ENCODE measurements around the gene RARRES1.

DNA sequence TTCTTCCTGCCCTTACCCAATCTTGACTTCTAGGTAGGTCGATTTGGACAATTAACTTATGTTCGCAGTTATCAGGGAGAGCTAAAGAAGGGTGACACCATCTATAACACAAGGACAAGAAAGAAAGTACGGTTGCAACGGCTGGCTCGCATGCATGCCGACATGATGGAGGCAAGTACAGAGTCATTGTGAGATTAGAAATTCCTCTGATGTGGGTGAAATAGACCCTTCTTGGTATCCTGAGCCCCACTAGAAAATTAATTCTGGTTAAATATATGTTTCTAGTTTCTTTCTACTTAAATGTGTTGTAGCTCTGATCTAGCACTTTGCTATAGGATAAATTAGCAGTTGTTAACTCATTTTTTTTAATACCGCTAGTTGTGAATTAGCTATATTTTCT, 73.4 kb downstream of the RARRES1 start:
- TF ChIP-seq, protein P1, sequence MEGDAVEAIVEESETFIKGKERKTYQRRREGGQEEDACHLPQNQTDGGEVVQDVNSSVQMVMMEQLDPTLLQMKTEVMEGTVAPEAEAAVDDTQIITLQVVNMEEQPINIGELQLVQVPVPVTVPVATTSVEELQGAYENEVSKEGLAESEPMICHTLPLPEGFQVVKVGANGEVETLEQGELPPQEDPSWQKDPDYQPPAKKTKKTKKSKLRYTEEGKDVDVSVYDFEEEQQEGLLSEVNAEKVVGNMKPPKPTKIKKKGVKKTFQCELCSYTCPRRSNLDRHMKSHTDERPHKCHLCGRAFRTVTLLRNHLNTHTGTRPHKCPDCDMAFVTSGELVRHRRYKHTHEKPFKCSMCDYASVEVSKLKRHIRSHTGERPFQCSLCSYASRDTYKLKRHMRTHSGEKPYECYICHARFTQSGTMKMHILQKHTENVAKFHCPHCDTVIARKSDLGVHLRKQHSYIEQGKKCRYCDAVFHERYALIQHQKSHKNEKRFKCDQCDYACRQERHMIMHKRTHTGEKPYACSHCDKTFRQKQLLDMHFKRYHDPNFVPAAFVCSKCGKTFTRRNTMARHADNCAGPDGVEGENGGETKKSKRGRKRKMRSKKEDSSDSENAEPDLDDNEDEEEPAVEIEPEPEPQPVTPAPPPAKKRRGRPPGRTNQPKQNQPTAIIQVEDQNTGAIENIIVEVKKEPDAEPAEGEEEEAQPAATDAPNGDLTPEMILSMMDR (conservative IDR thresholded peaks at IDR 0.05; ENCODE audit: low read depth in 2 of 2) = no peak
- TF ChIP-seq CREB1 (CRISPR knock-in tag; IDR thresholded peaks at IDR 0.05; ENCODE audit: low read depth) = no peak
- no peak for TF ChIP-seq EZH2 (IDR thresholded peaks at IDR 0.05; ENCODE audit: low read depth, unreplicated experiment)
- no peak for TF ChIP-seq JUNB (IDR thresholded peaks at IDR 0.05; ENCODE audit: unreplicated experiment)
- no peak for TF ChIP-seq EZH2phosphoT487 (IDR thresholded peaks at IDR 0.05; ENCODE audit: unreplicated experiment)
- no peak for TF ChIP-seq POLR2AphosphoS5 (IDR thresholded peaks at IDR 0.05; ENCODE audit: low read depth)
- TF ChIP-seq NANOG (IDR thresholded peaks at IDR 0.05; ENCODE audit: borderline replicate concordance) = no peak
- TF ChIP-seq, protein P2, sequence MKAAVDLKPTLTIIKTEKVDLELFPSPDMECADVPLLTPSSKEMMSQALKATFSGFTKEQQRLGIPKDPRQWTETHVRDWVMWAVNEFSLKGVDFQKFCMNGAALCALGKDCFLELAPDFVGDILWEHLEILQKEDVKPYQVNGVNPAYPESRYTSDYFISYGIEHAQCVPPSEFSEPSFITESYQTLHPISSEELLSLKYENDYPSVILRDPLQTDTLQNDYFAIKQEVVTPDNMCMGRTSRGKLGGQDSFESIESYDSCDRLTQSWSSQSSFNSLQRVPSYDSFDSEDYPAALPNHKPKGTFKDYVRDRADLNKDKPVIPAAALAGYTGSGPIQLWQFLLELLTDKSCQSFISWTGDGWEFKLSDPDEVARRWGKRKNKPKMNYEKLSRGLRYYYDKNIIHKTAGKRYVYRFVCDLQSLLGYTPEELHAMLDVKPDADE (IDR thresholded peaks at IDR 0.05) = no peak

All from GM23338 (cell line).